ENCODE results near the gene CHIC1. TPM values are rescaled to one million over a fixed set of nuclear protein-coding genes. Genes with fewer than 3 reads are reported as not detected.
"Not testable (repeated sequence)": the region's sequence is repeated elsewhere in the genome, so short reads cannot be mapped to it uniquely, and the experiment has no call there.

The CHIC1 gene
- total RNA-seq, 1 donor from 2014 or later: 14.0 TPM

DNA sequence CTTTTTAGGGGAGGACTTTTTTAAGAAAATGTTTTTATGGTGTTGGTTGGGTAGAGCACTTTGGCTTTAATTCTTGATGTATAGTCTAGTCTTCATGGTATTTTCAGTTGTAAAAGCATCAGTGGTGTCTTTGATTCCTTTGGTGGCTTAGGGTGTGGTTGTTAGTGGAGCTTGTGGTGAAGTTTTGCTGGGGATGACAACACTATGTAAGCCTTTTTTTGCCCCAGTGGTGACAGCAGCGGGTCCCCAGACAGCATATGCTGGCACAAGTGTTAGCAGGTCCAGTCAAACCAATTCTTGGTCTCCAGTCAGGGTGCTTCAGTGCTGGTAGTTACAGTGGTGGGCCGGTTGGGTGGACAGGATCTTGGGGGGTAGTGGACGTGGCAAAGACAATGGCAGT, 52.0 kb downstream of the CHIC1 start:
- peaks cover 18% of the 10 kb centered on the region for H3K4me1 Mint-ChIP-seq
- ATAC-seq (ENCODE audit: low read depth): no peak
- intact Hi-C loops (cut with micrococcal nuclease): no loop called here
- no peaks in the 10 kb centered on the region for H3K27me3 Mint-ChIP-seq
- ChIA-PET POLR2A (no interaction called here), CTCF (no interaction called here)
- no peak for DNase-seq
- no peak overlapping the region for H3K4me3 Mint-ChIP-seq
- peaks cover 9% of the 10 kb centered on the region for H3K9me3 Mint-ChIP-seq
- peaks cover 40% of the 10 kb centered on the region for H3K36me3 Mint-ChIP-seq (ENCODE audit: low read depth)
- no peak overlapping the region for H3K27ac Mint-ChIP-seq
- TF ChIP-seq CTCF (IDR thresholded peaks at IDR 0.05): no peak

DNA sequence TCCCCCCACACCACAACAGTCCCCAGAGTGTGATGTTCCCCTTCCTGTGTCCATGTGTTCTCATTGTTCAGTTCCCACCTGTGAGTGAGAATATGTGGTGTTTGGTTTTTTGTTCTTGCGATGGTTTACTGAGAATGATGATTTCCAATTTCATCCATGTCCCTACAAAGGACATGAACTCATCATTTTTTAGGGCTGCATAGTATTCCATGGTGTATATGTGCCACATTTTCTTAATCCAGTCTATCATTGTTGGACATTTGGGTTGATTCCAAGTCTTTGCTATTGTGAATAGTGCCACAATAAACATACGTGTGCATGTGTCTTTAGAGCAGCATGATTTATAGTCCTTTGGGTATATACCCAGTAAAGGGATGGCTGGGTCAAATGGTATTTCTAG, 78.7 kb downstream of the CHIC1 start:
- H3K9me3 Mint-ChIP-seq: peaks cover 23% of the 10 kb centered on the region
- H3K4me1 Mint-ChIP-seq; CTCF ChIA-PET; H3K27ac Mint-ChIP-seq; intact Hi-C loops (cut with micrococcal nuclease); DNase-seq; ATAC-seq (ENCODE audit: low read depth); H3K4me3 Mint-ChIP-seq; POLR2A ChIA-PET; H3K27me3 Mint-ChIP-seq: not testable (repeated sequence)
- H3K36me3 Mint-ChIP-seq (ENCODE audit: low read depth): peaks cover 62% of the 10 kb centered on the region

- Mint-ChIP-seq H3K4me1 (no peaks in the 10 kb centered on the region), H3K27me3 (no peaks in the 10 kb centered on the region), H3K4me3 (no peak overlapping the region), H3K36me3 (ENCODE audit: low read depth) (peaks cover 24% of the 10 kb centered on the region), H3K27ac (no peak overlapping the region), H3K9me3 (peaks cover 7% of the 10 kb centered on the region)
- intact Hi-C loops (cut with micrococcal nuclease): no loop called here
- ChIA-PET CTCF (no interaction called here), POLR2A (no interaction called here)
- ATAC-seq (ENCODE audit: low read depth): no peak
- no peak for DNase-seq
- TF ChIP-seq CTCF (IDR thresholded peaks at IDR 0.05): no peak
Measured at GRCh38 chrX:73647212-73647611, 84.2 kb downstream of the CHIC1 start.

DNA sequence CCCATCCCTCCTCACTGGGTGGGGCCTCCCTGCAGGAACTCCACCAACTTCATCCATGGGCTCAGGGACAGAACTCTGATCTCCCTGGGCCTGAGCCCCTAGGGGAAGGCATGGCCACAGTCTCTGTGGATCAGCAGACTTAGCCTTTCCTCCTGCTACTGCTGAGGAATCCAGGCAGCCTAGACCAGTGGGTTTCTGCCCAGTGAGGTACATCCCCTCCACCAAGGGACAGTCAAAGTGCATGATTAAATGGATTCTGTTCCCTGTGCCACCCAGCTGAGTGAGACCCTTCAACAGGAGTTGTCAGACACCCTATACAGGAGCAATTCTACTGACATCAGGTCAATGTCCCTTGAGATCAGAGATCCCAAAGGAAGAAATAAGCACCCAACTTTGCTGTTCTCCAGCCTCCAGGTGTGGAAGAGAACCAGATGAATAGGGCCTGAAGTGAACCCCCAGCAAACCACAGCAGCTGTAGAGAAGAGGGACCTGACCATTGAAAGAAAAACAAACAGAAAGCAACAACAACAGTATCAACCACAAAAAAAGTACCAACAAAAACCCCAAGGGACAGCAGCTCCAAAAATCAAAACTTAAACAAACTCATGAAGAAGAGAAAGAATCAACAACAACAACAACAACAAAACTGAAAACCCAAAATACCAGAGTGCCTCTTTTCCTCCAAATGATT, 84.8 kb downstream of the CHIC1 start:
- no peak for DNase-seq
- Mint-ChIP-seq H3K9me3 (peaks cover 7% of the 10 kb centered on the region), H3K36me3 (ENCODE audit: low read depth) (peaks cover 24% of the 10 kb centered on the region), H3K27me3 (no peaks in the 10 kb centered on the region), H3K27ac (no peak overlapping the region), H3K4me3 (no peak overlapping the region), H3K4me1 (no peaks in the 10 kb centered on the region)
- TF ChIP-seq CTCF (IDR thresholded peaks at IDR 0.05): no peak
- ATAC-seq (ENCODE audit: low read depth): no peak
- CTCF ChIA-PET: no interaction called here
- POLR2A ChIA-PET: no interaction called here
- intact Hi-C loops (cut with micrococcal nuclease): no loop called here

GRCh38 chrX:73661322-73661721, 98.3 kb downstream of the CHIC1 start:
- H3K27me3 Mint-ChIP-seq; POLR2A ChIA-PET; CTCF ChIA-PET; intact Hi-C loops (cut with micrococcal nuclease); DNase-seq; H3K9me3 Mint-ChIP-seq; H3K27ac Mint-ChIP-seq; ATAC-seq (ENCODE audit: low read depth); H3K4me1 Mint-ChIP-seq; H3K4me3 Mint-ChIP-seq: not testable (repeated sequence)
- H3K36me3 Mint-ChIP-seq (ENCODE audit: low read depth): peaks cover 37% of the 10 kb centered on the region

DNA sequence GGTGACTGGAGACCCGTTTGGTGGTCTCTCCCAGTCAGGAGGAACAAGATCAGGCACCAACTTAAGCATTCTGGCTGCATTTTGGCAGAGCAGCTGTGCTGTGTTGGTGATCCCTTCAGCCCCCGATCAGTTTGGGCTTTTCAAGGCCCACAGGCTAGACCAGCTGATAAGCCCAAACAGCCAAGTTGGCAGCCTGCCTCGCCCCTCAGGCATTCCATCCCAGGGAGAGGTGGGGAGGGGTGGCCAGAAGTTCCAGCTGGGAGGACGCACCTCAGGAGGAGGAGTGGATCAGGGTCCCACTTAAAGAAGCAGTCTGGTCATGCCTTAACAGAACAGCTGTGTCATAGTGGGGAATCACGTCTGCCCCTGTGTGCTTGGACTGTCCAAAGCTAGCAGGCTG, 105.8 kb downstream of the CHIC1 start:
- H3K27me3 Mint-ChIP-seq: no peaks in the 10 kb centered on the region
- no peak overlapping the region for H3K27ac Mint-ChIP-seq
- peaks cover 8% of the 10 kb centered on the region for H3K9me3 Mint-ChIP-seq
- ChIA-PET POLR2A (no interaction called here), CTCF (no interaction called here)
- peaks cover 36% of the 10 kb centered on the region for H3K36me3 Mint-ChIP-seq (ENCODE audit: low read depth)
- no peaks in the 10 kb centered on the region for H3K4me1 Mint-ChIP-seq
- H3K4me3 Mint-ChIP-seq: no peak overlapping the region
- no peak for DNase-seq
- intact Hi-C loops (cut with micrococcal nuclease): no loop called here
- ATAC-seq (ENCODE audit: low read depth): no peak
- no peak for TF ChIP-seq CTCF (IDR thresholded peaks at IDR 0.05)

All from activated B cell treated with CpG ODN at 0.5 μM for 24 hours (primary cell).